Heart left ventricle (tissue), 13 donors: ENCODE data around the gene PGAP1.

ENCODE experiments used
- POLR2A ChIP-seq, 2 donors: fragments of 450-650 bp; IDR thresholded peaks; one replicate each; pipeline ENCODE4 v1.6.1; 2017; ENCODE audit warnings: antibody characterized with exemption in 2 of 2, mild to moderate bottlenecking in 2 of 2, moderate library complexity in 2 of 2
- TF ChIP-seq, protein P1 (sequence below), 12 donors: fragments of 200-600 bp; sonication (generic) in 4 of 12; IDR thresholded peaks; one replicate each; pipeline versions ENCODE4 v1.5.0 to v1.8.0; 2018 to 2022; ENCODE audit warnings: antibody characterized with exemption in 12 of 12, mild to moderate bottlenecking in 5 of 12
- donor health status: ischemic (EF 13 %, LVEDD 7.1; RV severe dilation, severe dysfunction).
- donor health status: DM: no; HTN: yes; CAD: no.
- donor health status: DM: no; HTN: no; CAD: no.
- donor health status: ischemic (EF 25% LVEDD 6.9; RV normal size, moderate dysfunction).
- donor health status: ischemic (EF 25% LVEDD 5.7; RV mildly dilated, moderate dysfunction).
- donor health status: ischemic (EF 35%, LVEDD 5.7; RV mildly dilated, moderate dysfunction).
- donor health status: nonischemic (EF 11% LVEDD 7.7; RV severe dilation, severe dysfunction).
- donor health status: DM: yes; HTN: yes; CAD: no.
- donor health status: PGD.
- donor health status: ischemic (EF 29% LVEDD 5.4; RV normal size, mild dysfunction).
- donor health status: nonischemic (EF 23%, LVEDD 6.1; RV moderate dilation, normal function).

DNA sequence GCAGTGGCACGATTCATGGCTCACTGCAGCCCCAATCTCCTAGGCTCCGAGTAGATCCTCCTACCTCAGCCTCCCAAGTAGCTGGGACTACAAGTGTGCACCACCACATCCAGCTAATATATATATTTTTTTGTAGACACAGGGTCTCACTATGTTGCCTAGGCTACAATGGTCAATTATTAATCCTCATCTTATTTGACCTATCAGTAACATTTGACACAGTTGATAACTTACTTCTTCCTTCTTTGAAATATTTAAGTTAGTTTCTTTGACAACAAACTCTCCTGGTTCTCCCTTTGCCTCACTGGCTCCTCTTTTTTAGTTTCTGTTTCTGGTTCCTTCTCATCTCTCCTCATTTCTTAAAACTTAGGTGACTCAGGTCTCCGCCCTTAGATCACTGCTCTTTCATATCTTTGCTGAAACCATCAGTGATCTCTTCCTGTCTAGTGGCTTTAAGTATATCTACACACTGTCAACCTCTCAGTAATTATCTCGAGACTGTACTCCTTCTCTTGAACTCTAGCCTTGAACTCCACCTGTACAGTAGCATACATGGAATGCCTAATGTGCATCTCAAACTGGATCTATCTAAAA lies 11.5 kb downstream of the PGAP1 start:
- TF ChIP-seq, protein P1, sequence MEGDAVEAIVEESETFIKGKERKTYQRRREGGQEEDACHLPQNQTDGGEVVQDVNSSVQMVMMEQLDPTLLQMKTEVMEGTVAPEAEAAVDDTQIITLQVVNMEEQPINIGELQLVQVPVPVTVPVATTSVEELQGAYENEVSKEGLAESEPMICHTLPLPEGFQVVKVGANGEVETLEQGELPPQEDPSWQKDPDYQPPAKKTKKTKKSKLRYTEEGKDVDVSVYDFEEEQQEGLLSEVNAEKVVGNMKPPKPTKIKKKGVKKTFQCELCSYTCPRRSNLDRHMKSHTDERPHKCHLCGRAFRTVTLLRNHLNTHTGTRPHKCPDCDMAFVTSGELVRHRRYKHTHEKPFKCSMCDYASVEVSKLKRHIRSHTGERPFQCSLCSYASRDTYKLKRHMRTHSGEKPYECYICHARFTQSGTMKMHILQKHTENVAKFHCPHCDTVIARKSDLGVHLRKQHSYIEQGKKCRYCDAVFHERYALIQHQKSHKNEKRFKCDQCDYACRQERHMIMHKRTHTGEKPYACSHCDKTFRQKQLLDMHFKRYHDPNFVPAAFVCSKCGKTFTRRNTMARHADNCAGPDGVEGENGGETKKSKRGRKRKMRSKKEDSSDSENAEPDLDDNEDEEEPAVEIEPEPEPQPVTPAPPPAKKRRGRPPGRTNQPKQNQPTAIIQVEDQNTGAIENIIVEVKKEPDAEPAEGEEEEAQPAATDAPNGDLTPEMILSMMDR (IDR thresholded peaks at IDR 0.05), result no peak
- TF ChIP-seq POLR2A (IDR thresholded peaks at IDR 0.05), result no peak
